Heart left ventricle (tissue), 16 donors: ENCODE measurements around the gene CXCL1. TPM values are rescaled to one million over a fixed set of nuclear protein-coding genes. Genes with fewer than 3 reads are reported as not detected.

Experiments
- ATAC-seq, 4 donors: fragments of 200-7000 bp; cut with Tn5 transposase; one replicate each; pipeline ENCODE4 v1.9.1; 2020 to 2022; ENCODE audit warnings: moderate library complexity in 4 of 4, mild to moderate bottlenecking in 3 of 4, moderate number of reproducible peaks in 1 of 4
- DNase-seq, 5 donors: peaks; one replicate each; pipeline ENCODE4 v3.0.0-alpha.2; 2020
- H3K27ac ChIP-seq, 12 donors: fragments of 200-600 bp; sonication (generic) in 4 of 12; one replicate each; pipeline versions ENCODE4 v1.5.0 to v1.8.0; 2016 to 2022; ENCODE audit warnings: mild to moderate bottlenecking in 2 of 12
- H3K27me3 ChIP-seq, 9 donors: fragments of 200-600 bp; sonication (generic) in 2 of 9; one replicate each; pipeline versions ENCODE4 v1.5.1 to v1.8.0; 2016 to 2022; ENCODE audit warnings: mild to moderate bottlenecking in 3 of 9
- H3K36me3 ChIP-seq, 9 donors: fragments of 200-600 bp; sonication (generic) in 2 of 9; one replicate each; pipeline versions ENCODE4 v1.5.0 to v1.8.0; 2018 to 2022; ENCODE audit warnings: mild to moderate bottlenecking in 2 of 9
- H3K4me1 ChIP-seq, 12 donors: fragments of 200-600 bp; sonication (generic) in 4 of 12; one replicate each; pipeline versions ENCODE4 v1.5.0 to v1.8.0; 2016 to 2022; ENCODE audit warnings: mild to moderate bottlenecking in 3 of 12
- H3K4me3 ChIP-seq, 12 donors: fragments of 200-600 bp; sonication (generic) in 4 of 12; one replicate each; pipeline versions ENCODE4 v1.5.0 to v1.8.0; 2017 to 2022; ENCODE audit warnings: mild to moderate bottlenecking in 9 of 12, moderate library complexity in 4 of 12
- H3K9me3 ChIP-seq, 12 donors: fragments of 200-600 bp; sonication (generic) in 4 of 12; one replicate each; pipeline versions ENCODE4 v1.5.0 to v1.8.0; 2016 to 2022; ENCODE audit warnings: mild to moderate bottlenecking in 1 of 12
- CTCF ChIP-seq, 12 donors: fragments of 200-600 bp; sonication (generic) in 4 of 12; IDR thresholded peaks; one replicate each; pipeline versions ENCODE4 v1.5.0 to v1.8.0; 2018 to 2022; ENCODE audit warnings: antibody characterized with exemption in 12 of 12, mild to moderate bottlenecking in 5 of 12
- POLR2A ChIP-seq, 2 donors: fragments of 450-650 bp; IDR thresholded peaks; one replicate each; pipeline ENCODE4 v1.6.1; 2017; ENCODE audit warnings: antibody characterized with exemption in 2 of 2, mild to moderate bottlenecking in 2 of 2, moderate library complexity in 2 of 2
- WGBS, 4 donors: extraction: QIAGEN DNeasy Blood & Tissue Kit in 2 of 4; methylation state at CpG; one replicate each; pipeline versions ENCODE4 v1.1.5 to v1.1.7; 2013 to 2018; 5-methylcytosine and 5-hydroxymethylcytosine counted together
- intact Hi-C, 10 donors: fragments of 100-400 bp; cut with DNase I; formaldehyde crosslinking; loops; one replicate each; pipeline versions ENCODE4 v1.11.1 to v1.14.2; 2022
- polyA plus RNA-seq, 2 donors: library from polyadenylated mRNA; stranded (reverse); fragments of 200-250 nt; gene quantifications; one replicate each; pipeline ENCODE4 v1.2.3, GENCODE V29; 2013
- total RNA-seq, 9 donors: library from RNA; depleted of rRNA in 2 of 9; stranded (reverse); fragments of >200 nt in 2 of 9; fragmentation: NEBNext Ultra II Directional in 3 of 9; extraction: Animal tissue kit (Norgen Biotek cat#: 25700) in 3 of 9; gene quantifications; one replicate each; pipeline versions ENCODE4 v1.1.0 to v1.2.4, GENCODE V29; 2016 to 2023
- donor health status: ischemic (EF 13 %, LVEDD 7.1; RV severe dilation, severe dysfunction).
- donor health status: healthy with polysubstance abuse.
- donor health status: DM: no; HTN: yes; CAD: no.
- donor health status: DM: no; HTN: no; CAD: no.
- donor health status: ischemic (EF 25% LVEDD 6.9; RV normal size, moderate dysfunction).
- donor health status: ischemic (EF 25% LVEDD 5.7; RV mildly dilated, moderate dysfunction).
- donor health status: healthy.
- donor health status: DM: yes; HTN: yes; CAD: no.
- donor health status: ischemic (EF 35%, LVEDD 5.7; RV mildly dilated, moderate dysfunction).
- donor health status: nonischemic (EF 11% LVEDD 7.7; RV severe dilation, severe dysfunction).
- donor health status: DM: yes; HTN: yes; CAD: no.
- donor health status: PGD.
- donor health status: ischemic (EF 29% LVEDD 5.4; RV normal size, mild dysfunction).
- donor health status: nonischemic (EF 23%, LVEDD 6.1; RV moderate dilation, normal function).

Gene CXCL1
- total and polyA plus RNA-seq, 11 donors = 0.26 to 14.9 (median 1.7) TPM; not detected in 1

GRCh38 chr4:73865431-73866096 lies 3.6 kb upstream of the CXCL1 start:
- intact Hi-C loops = loop anchor here in 2 of 10 donors (5.0 to 10.0 kb wide), 3 partner anchors 138 to 267 kb away; no protein-coding TSS in a partner anchor
- Histone ChIP-seq H3K4me1 (peaks cover 0 to 18% (median 5%) of the 10 kb centered on the region in 12 donors), H3K4me3 (no peak overlapping the region), H3K36me3 (no peaks in the 10 kb centered on the region), H3K9me3 (no peaks in the 10 kb centered on the region), H3K27me3 (peaks cover 0 to 25% (median 0%) of the 10 kb centered on the region in 9 donors), H3K27ac (peak overlapping the region in 1 of 12 donors; percentile 38)
- no peak for TF ChIP-seq CTCF (IDR thresholded peaks at IDR 0.05)
- no peak for TF ChIP-seq POLR2A (IDR thresholded peaks at IDR 0.05)
- WGBS, 4 donors = 71 to 88% (median 81%) methylated on average over 5 of the region's 5 CpGs
- no peak for DNase-seq
- ATAC-seq = no peak

GRCh38 chr4:73866246-73866645 lies 2.9 kb upstream of the CXCL1 start:
- no peak overlapping the region for H3K27ac ChIP-seq
- intact Hi-C loops = loop anchor here in 2 of 10 donors (5.0 to 10.0 kb wide), 3 partner anchors 139 to 266 kb away; no protein-coding TSS in a partner anchor
- 48 to 60% (median 50%) methylated on average over 2 of the region's 2 CpGs for WGBS, 4 donors
- peaks cover 0 to 25% (median 0%) of the 10 kb centered on the region in 9 donors for H3K27me3 ChIP-seq
- H3K36me3 ChIP-seq = no peaks in the 10 kb centered on the region
- DNase-seq = no peak
- TF ChIP-seq CTCF (IDR thresholded peaks at IDR 0.05) = no peak
- no peak overlapping the region for H3K4me3 ChIP-seq
- ATAC-seq = no peak
- H3K4me1 ChIP-seq = peaks cover 0 to 18% (median 5%) of the 10 kb centered on the region in 12 donors
- no peaks in the 10 kb centered on the region for H3K9me3 ChIP-seq

- TF ChIP-seq CTCF (IDR thresholded peaks at IDR 0.05) (no peak), POLR2A (IDR thresholded peaks at IDR 0.05) (no peak)
- no peak overlapping the region for H3K27ac ChIP-seq
- ATAC-seq = no peak
- intact Hi-C loops = loop anchor here in 2 of 10 donors (5.0 to 10.0 kb wide), 3 partner anchors 140 to 265 kb away; no protein-coding TSS in a partner anchor
- H3K9me3 ChIP-seq = no peaks in the 10 kb centered on the region
- peaks cover 0 to 25% (median 0%) of the 10 kb centered on the region in 9 donors for H3K27me3 ChIP-seq
- WGBS, 4 donors = 82 to 89% (median 85%) methylated on average over 3 of the region's 3 CpGs
- no peaks in the 10 kb centered on the region for H3K36me3 ChIP-seq
- no peak for DNase-seq
- H3K4me3 ChIP-seq = no peak overlapping the region
- H3K4me1 ChIP-seq = peaks cover 0 to 20% (median 5%) of the 10 kb centered on the region in 12 donors
Measured at GRCh38 chr4:73867783-73868182, 1.4 kb upstream of the CXCL1 start.
